C4-2B (cell line): ENCODE data around the gene YWHAE.

Experiments used
- H3K27ac ChIP-seq: fragments of 450-650 bp; 2 replicates; pipeline ENCODE4 v1.5.1; 2017
- ZFX ChIP-seq: fragments of 450-650 bp; IDR thresholded peaks from 2 replicates; pipeline ENCODE4 v1.6.1; 2017
- TF ChIP-seq, protein P1 (sequence below): fragments of 450-650 bp; conservative IDR thresholded peaks from 2 replicates; pipeline ENCODE4 v1.5.1; 2017; ENCODE audit warnings: mild to moderate bottlenecking

Gene YWHAE

DNA sequence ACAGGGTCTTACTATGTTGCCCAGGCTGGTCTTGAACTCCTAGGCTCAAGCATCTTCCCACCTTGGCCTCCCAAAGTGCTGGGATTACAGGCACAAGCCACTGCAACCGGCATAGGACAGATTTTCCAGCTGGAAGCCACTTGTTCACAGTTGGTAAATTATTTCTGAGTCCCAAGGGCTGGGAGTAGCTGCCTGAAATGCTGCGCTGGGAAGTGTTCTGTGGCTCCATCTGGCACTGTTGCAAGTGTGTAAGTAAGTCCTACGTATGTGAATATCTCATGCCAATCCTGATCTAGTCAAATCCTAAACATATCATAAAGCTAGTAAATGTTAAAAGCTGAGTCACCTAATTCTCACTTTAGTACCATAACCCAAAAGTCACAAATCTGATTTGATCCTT lies 48.1 kb downstream of the YWHAE start:
- no peak overlapping the region for H3K27ac ChIP-seq
- TF ChIP-seq, protein P1, sequence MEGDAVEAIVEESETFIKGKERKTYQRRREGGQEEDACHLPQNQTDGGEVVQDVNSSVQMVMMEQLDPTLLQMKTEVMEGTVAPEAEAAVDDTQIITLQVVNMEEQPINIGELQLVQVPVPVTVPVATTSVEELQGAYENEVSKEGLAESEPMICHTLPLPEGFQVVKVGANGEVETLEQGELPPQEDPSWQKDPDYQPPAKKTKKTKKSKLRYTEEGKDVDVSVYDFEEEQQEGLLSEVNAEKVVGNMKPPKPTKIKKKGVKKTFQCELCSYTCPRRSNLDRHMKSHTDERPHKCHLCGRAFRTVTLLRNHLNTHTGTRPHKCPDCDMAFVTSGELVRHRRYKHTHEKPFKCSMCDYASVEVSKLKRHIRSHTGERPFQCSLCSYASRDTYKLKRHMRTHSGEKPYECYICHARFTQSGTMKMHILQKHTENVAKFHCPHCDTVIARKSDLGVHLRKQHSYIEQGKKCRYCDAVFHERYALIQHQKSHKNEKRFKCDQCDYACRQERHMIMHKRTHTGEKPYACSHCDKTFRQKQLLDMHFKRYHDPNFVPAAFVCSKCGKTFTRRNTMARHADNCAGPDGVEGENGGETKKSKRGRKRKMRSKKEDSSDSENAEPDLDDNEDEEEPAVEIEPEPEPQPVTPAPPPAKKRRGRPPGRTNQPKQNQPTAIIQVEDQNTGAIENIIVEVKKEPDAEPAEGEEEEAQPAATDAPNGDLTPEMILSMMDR: no peak
- TF ChIP-seq ZFX: no peak

DNA sequence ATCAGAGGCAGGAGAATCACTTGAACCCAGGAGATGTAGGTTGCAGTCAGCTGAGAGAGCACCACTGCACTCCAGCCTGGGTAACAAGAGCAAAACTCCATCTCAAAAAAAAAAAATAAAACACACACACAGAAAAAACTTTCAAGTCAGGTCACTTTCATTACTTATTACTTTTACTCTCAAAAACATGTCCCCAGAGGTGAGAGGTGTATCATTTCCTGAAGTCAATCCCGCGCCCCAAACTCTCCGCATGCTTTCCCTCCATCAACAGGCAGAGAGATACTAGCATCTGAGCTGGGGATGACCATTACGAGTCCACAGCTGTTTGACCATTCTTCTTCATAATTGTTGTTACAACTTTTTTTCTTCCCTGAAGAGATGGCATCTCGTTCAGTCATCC lies 48.7 kb downstream of the YWHAE start:
- no peak overlapping the region for H3K27ac ChIP-seq
- TF ChIP-seq ZFX: no peak
- TF ChIP-seq, protein P1: no peak

DNA sequence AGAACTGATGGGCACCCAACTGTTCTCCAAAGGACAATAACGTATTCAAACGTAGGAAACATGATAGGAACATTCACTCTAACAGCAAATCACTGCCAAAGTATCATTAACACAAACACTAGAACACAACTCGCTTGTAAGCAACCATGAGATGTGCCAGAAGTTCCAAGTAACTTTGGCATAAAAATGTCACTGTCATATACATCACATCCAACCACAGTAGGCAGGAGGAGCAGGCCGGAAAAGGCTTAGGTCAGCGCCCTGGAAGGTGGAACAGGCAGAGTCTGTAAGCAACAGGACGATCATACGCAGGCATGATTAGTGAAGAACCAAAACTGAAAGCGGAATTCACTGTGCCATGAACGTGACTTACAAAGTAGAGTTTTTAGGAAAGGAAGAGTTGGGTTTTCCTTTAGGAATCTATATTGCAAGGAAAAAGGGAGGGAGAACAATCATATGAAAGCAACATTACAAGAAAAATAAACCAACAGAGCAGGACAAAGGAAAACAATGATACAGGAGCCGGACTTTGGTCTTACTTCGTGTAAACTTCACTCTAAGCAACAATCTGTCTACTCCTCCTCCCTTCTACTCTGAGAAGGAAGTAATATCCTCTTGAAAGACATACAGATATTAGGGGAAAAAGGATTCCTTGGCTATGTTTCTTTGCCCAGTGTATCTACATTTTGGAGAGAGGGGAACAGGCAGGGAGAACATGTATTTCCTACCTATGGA lies 52.3 kb downstream of the YWHAE start:
- H3K27ac ChIP-seq: peak overlapping the region; percentile 22; the same call in 1 of the 2 replicates
- TF ChIP-seq, protein P1: no peak
- TF ChIP-seq ZFX: no peak

DNA sequence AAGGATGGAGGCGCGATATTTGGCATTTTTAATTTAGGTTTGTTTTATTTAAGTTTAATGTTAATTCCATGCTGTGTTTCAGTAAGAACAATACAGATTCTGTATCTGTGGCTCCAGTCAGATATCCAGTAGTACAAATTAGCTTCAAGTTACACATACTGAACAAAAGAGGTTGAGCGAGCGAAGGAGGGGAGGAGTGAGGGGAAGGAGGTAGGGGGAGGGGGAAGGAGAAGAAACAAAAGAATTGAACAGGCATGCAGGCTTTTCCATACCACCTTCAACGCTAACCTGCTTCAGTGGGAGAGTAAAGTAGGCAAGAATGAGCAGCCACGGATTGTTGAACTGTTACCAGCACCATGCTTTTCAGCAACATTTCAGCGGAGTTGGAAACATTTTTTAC lies 55.5 kb downstream of the YWHAE start:
- no peak for TF ChIP-seq ZFX
- TF ChIP-seq, protein P1: no peak

DNA sequence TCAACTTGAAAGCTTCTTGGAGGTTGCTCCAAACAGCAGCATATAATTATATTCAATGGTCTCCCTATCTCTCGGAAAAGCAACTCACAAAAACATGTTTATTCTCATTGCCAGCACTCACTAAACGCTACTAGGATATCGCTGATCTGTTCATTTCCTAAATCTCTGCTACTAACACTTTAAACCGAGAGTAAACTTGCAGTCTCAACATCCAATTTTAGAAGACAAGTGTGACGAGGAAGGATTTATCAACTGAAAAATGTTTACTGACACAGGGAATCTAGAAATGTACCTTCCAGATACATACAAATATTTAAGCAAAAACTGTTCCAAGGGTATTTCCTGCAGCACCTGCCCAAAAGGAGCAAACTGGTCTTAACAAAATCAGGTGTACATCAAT lies 56.5 kb downstream of the YWHAE start:
- no peak overlapping the region for H3K27ac ChIP-seq
- no peak for TF ChIP-seq ZFX
- TF ChIP-seq, protein P1: no peak

More for the DNA sequence above, 55.5 kb downstream of the YWHAE start:
- no peak overlapping the region for H3K27ac ChIP-seq

DNA sequence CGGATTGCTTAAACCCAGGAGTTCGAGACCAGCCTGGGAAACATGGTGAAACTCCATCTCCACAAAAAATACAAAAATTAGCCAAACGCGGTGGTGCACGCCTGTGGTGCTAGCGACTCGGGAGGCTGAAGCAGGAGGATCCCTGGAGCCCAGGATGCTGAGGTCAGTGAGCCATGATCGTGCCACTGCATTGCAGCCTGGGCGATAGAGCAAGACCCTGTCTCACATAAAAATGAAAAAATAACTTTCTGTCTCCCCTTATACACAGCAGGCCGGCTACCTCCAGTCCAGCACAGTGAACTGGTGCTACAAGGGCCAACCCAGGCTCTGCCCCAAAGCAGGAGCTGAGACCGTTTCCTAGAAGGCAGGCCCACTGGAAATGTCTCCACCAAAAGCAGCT lies 59.7 kb downstream of the YWHAE start:
- no peak for TF ChIP-seq ZFX
- TF ChIP-seq, protein P1: no peak
- no peak overlapping the region for H3K27ac ChIP-seq

DNA sequence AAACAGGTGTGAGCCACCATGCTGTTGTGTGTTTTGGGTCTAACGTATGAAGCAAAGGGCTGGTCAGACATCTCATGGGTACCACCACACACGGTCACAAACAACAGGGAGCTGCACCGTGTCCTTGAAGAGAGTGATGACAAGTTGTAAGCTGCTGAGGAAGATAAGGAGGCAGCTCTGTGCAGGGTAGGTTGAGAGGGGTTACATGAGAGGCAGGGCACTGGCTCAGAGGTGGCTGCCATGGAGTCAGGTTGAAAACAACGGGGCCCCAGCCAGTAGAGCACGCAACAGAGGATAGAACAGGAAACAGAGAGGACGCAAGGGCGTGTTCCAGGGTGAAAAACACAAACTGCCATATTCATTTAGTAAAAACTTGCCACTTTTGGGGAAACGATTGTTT lies 68.3 kb downstream of the YWHAE start:
- H3K27ac ChIP-seq: no peak overlapping the region
- TF ChIP-seq, protein P1: no peak
- TF ChIP-seq ZFX: no peak
